HFFc6 (cell line): ENCODE results near the gene GAD2. TPM values are rescaled to one million over a fixed set of nuclear protein-coding genes. Genes with fewer than 3 reads are reported as not detected.

Experiments
- DNase-seq: peaks from one replicate; pipeline ENCODE4 v3.0.0-alpha.2; 2018
- H3K27ac Mint-ChIP-seq: 2 replicates; pipeline ENCODE4 v1.8.0; 2020; ENCODE audit warnings: mild to moderate bottlenecking, mixed read lengths
- H3K27me3 Mint-ChIP-seq: 2 replicates; pipeline ENCODE4 v1.8.0; 2021; ENCODE audit warnings: mild to moderate bottlenecking, moderate library complexity, mixed read lengths; ENCODE audit not compliant: insufficient read depth
- H3K36me3 Mint-ChIP-seq: 2 replicates; pipeline ENCODE4 v1.8.0; 2021; ENCODE audit warnings: low read depth, mixed read lengths
- H3K4me1 Mint-ChIP-seq: 2 replicates; pipeline ENCODE4 v1.8.0; 2020; ENCODE audit warnings: low read depth, mixed read lengths
- H3K4me3 Mint-ChIP-seq: 2 replicates; pipeline ENCODE4 v1.8.0; 2020; ENCODE audit warnings: mild to moderate bottlenecking, moderate library complexity, mixed read lengths
- H3K9me3 Mint-ChIP-seq: 2 replicates; pipeline ENCODE4 v1.8.0; 2020; ENCODE audit warnings: mild to moderate bottlenecking, mixed read lengths
- CTCF ChIP-seq: fragments of 200-600 bp; sonication (generic); IDR thresholded peaks from 2 replicates; pipeline ENCODE4 v1.5.0; 2021; ENCODE audit warnings: antibody characterized with exemption, mild to moderate bottlenecking
- total RNA-seq, 6 experiments: library from RNA; stranded (reverse); fragmentation: NEBNext Ultra II Directional; extraction: Animal tissue kit (Norgen Biotek cat#: 25700); gene quantifications; 2 replicates in 1 of 6; 3 replicates in 5 of 6; pipeline ENCODE4 v1.2.3, GENCODE V29; 2021

The GAD2 gene
- total RNA-seq, 6 experiments from 2014 or later, result not detected

DNA sequence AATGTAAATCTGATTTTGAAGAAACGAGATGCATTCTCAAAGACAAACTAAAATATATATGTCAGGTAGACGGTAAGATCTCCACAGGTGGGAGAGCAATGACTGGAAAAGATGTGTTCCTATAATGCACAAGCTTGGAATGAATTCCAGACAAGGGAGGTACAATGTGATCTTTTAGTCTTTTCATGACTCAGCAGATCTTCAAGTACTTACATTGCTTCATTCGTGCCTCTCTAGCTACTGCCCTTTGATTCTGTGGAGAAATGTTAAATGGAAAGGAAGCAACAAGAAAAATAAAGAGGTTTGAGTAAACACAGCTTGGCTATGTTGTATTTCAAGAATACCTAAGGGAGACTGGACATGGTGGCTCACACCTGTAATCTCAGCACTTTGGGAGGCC lies 106.6 kb downstream of the GAD2 start:
- Mint-ChIP-seq H3K9me3 (no peaks in the 10 kb centered on the region; the same call in 1 of the 2 replicates), H3K4me1 (no peaks in the 10 kb centered on the region), H3K4me3 (no peak overlapping the region), H3K27me3 (peaks cover 4% of the 10 kb centered on the region), H3K27ac (no peak overlapping the region), H3K36me3 (no peaks in the 10 kb centered on the region)
- DNase-seq, result no peak
- TF ChIP-seq CTCF, result no peak

DNA sequence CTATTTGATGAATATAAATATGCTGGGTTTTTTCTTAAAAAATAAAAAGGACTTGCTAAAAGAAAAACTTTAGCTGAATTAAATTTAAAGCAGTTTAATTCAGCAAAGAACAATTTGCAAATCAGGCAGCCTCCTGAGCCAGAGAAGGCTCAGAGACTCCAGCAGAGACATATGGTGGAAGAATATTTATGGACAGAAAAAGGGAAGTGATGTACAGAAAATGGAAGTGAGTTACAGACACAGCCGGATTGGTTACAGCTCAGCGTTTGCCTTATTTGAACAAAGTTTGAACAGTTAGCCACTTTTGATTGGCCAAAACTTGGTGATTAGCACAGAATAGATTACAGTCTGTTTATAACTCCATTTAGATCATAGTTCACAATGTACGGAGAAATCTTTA lies 110.3 kb downstream of the GAD2 start:
- H3K36me3 Mint-ChIP-seq, result no peaks in the 10 kb centered on the region
- TF ChIP-seq CTCF, result no peak

GRCh38 chr10:26327811-26328210 lies 111.2 kb downstream of the GAD2 start:
- no peak overlapping the region for H3K4me3 Mint-ChIP-seq
- no peak for DNase-seq
- peaks cover 10% of the 10 kb centered on the region; the same call in 1 of the 2 replicates for H3K4me1 Mint-ChIP-seq
- no peak for TF ChIP-seq CTCF
- H3K27ac Mint-ChIP-seq, result no peak overlapping the region
- H3K36me3 Mint-ChIP-seq, result no peaks in the 10 kb centered on the region
- peaks cover 2% of the 10 kb centered on the region; the same call in 1 of the 2 replicates for H3K27me3 Mint-ChIP-seq
- H3K9me3 Mint-ChIP-seq, result no peaks in the 10 kb centered on the region

More for the DNA sequence above, 110.3 kb downstream of the GAD2 start:
- no peak overlapping the region for H3K27ac Mint-ChIP-seq
- no peak overlapping the region for H3K4me3 Mint-ChIP-seq
- H3K9me3 Mint-ChIP-seq, result no peaks in the 10 kb centered on the region
- H3K27me3 Mint-ChIP-seq, result peaks cover 2% of the 10 kb centered on the region; the same call in 1 of the 2 replicates
- peaks cover under 1% of the 10 kb centered on the region; the same call in 1 of the 2 replicates for H3K4me1 Mint-ChIP-seq
- DNase-seq, result no peak

DNA sequence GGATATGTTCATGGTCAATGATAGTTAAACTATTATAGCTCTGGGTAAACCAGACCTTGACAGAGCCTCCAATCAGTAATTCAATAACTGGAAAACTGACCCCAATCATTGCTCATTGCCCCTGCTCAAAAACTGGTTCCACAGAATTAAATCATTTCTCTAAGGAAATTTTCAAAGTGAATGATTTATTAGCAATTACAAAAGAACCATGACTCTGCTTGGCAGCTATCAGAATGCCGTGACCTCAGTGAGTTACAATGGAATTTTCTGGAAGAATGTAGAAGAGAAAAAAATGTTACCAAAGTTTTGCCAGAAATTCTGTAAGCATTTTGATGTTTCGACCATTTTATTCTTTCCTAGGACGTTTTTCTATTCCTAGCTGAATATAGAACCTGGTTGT lies 114.8 kb downstream of the GAD2 start:
- peaks cover 23% of the 10 kb centered on the region for H3K4me1 Mint-ChIP-seq
- H3K27ac Mint-ChIP-seq, result no peak overlapping the region
- no peaks in the 10 kb centered on the region for H3K36me3 Mint-ChIP-seq
- TF ChIP-seq CTCF, result no peak
- no peaks in the 10 kb centered on the region for H3K9me3 Mint-ChIP-seq
- H3K27me3 Mint-ChIP-seq, result peaks cover 2% of the 10 kb centered on the region; the same call in 1 of the 2 replicates
- DNase-seq, result no peak
- H3K4me3 Mint-ChIP-seq, result no peak overlapping the region

GRCh38 chr10:26334232-26334931 lies 117.8 kb downstream of the GAD2 start:
- H3K27me3 Mint-ChIP-seq, result no peaks in the 10 kb centered on the region; the same call in 1 of the 2 replicates
- TF ChIP-seq CTCF, result no peak

More at GRCh38 chr10:26334232-26334931, 117.8 kb downstream of the GAD2 start:
- Mint-ChIP-seq H3K4me3 (no peak overlapping the region), H3K36me3 (no peaks in the 10 kb centered on the region), H3K27ac (no peak overlapping the region), H3K4me1 (peaks cover 23% of the 10 kb centered on the region), H3K9me3 (no peaks in the 10 kb centered on the region)
- DNase-seq, result no peak
